Psoas muscle (tissue), 8 donors: ENCODE data around the gene MRC2. TPM values are rescaled to one million over a fixed set of nuclear protein-coding genes. Genes with fewer than 3 reads are reported as not detected.

Experiments used
- ATAC-seq, 4 donors: fragments of 200-7000 bp; cut with Tn5 transposase; one replicate each; pipeline ENCODE4 v1.9.1; 2020; ENCODE audit warnings: moderate library complexity in 3 of 4, mild to moderate bottlenecking in 2 of 4
- DNase-seq, 2 donors: peaks; one replicate each; pipeline ENCODE4 v3.0.0-alpha.2; 2020
- H3K27ac ChIP-seq: fragments of 200-600 bp; one replicate; pipeline ENCODE4 v1.8.0; 2022
- H3K27me3 ChIP-seq, 3 donors: fragments of 200-600 bp in 1 of 3; one replicate each; pipeline versions ENCODE4 v1.6.1 to v1.8.0; 2013 to 2022; ENCODE audit warnings: low read length in 2 of 3, mild to moderate bottlenecking in 2 of 3, moderate library complexity in 1 of 3; ENCODE audit not compliant: insufficient read depth in 3 of 3
- H3K36me3 ChIP-seq, 2 donors: fragments of 200-600 bp in 1 of 2; one replicate each; pipeline versions ENCODE4 v1.6.1 to v1.8.0; 2013 to 2022; ENCODE audit warnings: low read depth in 1 of 2, mild to moderate bottlenecking in 1 of 2, moderate library complexity in 1 of 2; ENCODE audit not compliant: insufficient read depth in 1 of 2
- H3K4me1 ChIP-seq: fragments of 200-600 bp; one replicate; pipeline ENCODE4 v1.8.0; 2022
- H3K4me3 ChIP-seq: fragments of 200-600 bp; one replicate; pipeline ENCODE4 v1.8.0; 2022; ENCODE audit warnings: mild to moderate bottlenecking
- H3K9me3 ChIP-seq: fragments of 200-600 bp; one replicate; pipeline ENCODE4 v1.8.0; 2022
- WGBS, 3 donors: extraction: QIAGEN DNeasy Blood & Tissue Kit; methylation state at CpG; one replicate each; pipeline versions ENCODE4 v1.1.6 to v1.1.7; 2013; 5-methylcytosine and 5-hydroxymethylcytosine counted together
- intact Hi-C, 2 donors: fragments of 100-400 bp; cut with DNase I; formaldehyde crosslinking; loops; one replicate each; pipeline versions ENCODE4 v1.11.0 to v1.14.2; 2022
- polyA plus RNA-seq, 3 donors: library from polyadenylated mRNA; stranded (reverse); fragments of 200-250 nt; gene quantifications; one replicate each; pipeline ENCODE4 v1.2.3, GENCODE V29; 2013
- total RNA-seq, 4 donors: library from RNA; stranded (reverse); fragmentation: NEBNext Ultra II Directional in 2 of 4; extraction: Animal tissue kit (Norgen Biotek cat#: 25700) in 2 of 4; gene quantifications; one replicate each; pipeline versions ENCODE4 v1.2.1 to v1.2.4, GENCODE V29; 2021 to 2023
- TF ChIP-seq, protein P1 (sequence below): fragments of 200-600 bp; IDR thresholded peaks from one replicate; pipeline ENCODE4 v1.8.0; 2022; ENCODE audit warnings: antibody characterized with exemption
- donor health status: healthy with polysubstance abuse.
- donor health status: DM: no; HTN: no; CAD: no; lungs with moderate emphysema.
- donor health status: Bipolar disorder and iron deficiency.
- donor health status: healthy.
- donor health status: DM: yes; HTN: yes; CAD: no.
- donor health status: DM: no; HTN: no; CAD: no.
- donor health status: DM: no; HTN: no; CAD: no.
- donor health status: DM: yes; HTN: yes; CAD: no.

The MRC2 gene
- total and polyA plus RNA-seq, 7 donors = 3.5 to 17.5 (median 5.9) TPM

DNA sequence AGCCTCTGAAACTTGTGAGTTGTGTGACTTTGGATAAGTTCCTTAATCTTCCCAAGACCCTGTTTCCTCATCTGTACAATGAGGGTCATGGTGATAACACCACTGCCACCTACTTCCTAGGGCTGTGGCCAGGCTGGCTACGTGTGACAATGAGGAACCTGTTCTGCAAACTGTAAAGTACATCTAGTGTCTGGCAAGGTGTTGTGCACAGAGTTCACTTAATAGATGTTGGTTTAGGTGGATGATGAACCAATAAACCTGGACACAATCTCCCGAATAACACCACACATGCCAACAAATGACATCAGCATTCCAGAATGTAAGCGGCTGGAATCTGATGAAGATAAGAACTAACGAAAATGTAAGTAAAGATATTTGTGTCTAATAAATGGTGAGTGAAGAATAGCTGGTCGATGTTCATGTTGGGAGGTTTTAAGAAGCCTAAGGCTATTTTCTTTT, 98.3 kb downstream of the MRC2 start:
- ATAC-seq = no peak
- Histone ChIP-seq H3K4me1 (peaks cover 3% of the 10 kb centered on the region), H3K9me3 (no peaks in the 10 kb centered on the region), H3K27me3 (peaks cover 0 to 7% (median 3%) of the 10 kb centered on the region in 3 donors), H3K4me3 (no peak overlapping the region), H3K27ac (no peak overlapping the region), H3K36me3 (no peaks in the 10 kb centered on the region)
- 60 to 62% (median 62%) methylated on average over 5 of the region's 5 CpGs for WGBS, 3 donors
- TF ChIP-seq, protein P1, sequence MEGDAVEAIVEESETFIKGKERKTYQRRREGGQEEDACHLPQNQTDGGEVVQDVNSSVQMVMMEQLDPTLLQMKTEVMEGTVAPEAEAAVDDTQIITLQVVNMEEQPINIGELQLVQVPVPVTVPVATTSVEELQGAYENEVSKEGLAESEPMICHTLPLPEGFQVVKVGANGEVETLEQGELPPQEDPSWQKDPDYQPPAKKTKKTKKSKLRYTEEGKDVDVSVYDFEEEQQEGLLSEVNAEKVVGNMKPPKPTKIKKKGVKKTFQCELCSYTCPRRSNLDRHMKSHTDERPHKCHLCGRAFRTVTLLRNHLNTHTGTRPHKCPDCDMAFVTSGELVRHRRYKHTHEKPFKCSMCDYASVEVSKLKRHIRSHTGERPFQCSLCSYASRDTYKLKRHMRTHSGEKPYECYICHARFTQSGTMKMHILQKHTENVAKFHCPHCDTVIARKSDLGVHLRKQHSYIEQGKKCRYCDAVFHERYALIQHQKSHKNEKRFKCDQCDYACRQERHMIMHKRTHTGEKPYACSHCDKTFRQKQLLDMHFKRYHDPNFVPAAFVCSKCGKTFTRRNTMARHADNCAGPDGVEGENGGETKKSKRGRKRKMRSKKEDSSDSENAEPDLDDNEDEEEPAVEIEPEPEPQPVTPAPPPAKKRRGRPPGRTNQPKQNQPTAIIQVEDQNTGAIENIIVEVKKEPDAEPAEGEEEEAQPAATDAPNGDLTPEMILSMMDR = no peak
- DNase-seq = no peak
- intact Hi-C loops = no loop called here

DNA sequence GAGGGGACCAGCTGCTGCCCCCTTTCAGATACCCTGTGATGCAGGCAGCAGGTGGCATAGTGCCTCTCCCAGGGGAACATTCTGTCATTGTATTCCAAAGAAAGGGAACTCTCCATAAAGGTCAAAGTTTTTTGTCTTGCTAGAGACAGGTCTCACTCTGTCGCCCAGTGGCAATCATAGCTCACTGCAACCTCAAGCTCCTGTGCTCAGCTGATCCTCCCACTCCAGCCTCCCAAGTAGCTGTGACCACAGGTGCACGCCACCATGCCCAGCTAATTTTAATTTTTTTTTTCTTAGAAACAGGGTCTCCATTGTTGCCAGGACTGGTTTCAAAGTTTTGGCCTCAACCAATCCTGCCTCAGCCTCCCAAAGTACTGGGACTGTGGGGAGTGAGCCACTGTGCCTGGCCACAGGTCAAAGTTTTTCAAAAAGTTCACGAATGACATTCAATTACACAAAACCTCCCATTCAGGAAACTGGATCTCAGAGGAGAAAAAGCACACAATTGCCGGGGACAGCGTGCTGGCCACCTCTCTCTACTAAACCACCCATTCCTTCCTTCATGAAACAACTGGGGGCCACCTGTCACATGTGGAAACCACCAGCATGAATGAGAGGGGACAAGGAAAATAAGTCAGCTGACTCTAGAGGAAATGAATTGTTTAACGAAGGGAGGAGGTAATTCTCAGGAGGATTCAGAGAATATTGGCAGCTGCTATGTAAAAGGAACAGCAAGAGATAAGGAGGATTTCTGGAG, 100.6 kb downstream of the MRC2 start:
- Histone ChIP-seq H3K27ac (no peak overlapping the region), H3K4me3 (no peak overlapping the region), H3K27me3 (peaks cover 0 to 7% (median 3%) of the 10 kb centered on the region in 3 donors), H3K4me1 (peaks cover 3% of the 10 kb centered on the region), H3K36me3 (no peaks in the 10 kb centered on the region), H3K9me3 (no peaks in the 10 kb centered on the region)
- intact Hi-C loops = no loop called here
- no peak for DNase-seq
- ATAC-seq = no peak
- TF ChIP-seq, protein P1 = no peak
- WGBS, 3 donors = 57 to 62% (median 58%) methylated on average over 6 of the region's 6 CpGs

DNA sequence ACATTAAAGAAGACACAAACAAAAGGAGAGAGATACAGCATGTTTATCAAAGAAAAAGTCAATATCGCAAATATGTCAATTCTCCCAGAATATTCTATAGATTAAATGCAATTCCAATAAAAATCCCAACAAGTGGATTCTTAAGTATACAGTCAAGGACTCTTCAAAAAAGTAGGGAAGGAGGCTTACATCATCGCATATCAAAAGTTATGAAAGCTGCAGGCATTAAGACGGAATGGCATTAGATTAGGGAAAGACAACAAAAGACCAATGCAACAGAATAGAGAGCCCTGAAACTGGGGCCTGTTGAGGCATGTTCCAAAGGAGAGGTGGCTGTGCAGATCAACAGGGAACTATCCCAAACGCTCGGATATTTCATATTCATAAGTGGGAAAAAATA, 104.7 kb downstream of the MRC2 start:
- intact Hi-C loops = no loop called here
- H3K4me3 ChIP-seq = no peak overlapping the region
- H3K27me3 ChIP-seq = no peaks in the 10 kb centered on the region
- no peaks in the 10 kb centered on the region for H3K36me3 ChIP-seq
- H3K4me1 ChIP-seq = no peaks in the 10 kb centered on the region
- DNase-seq (no peak), ATAC-seq (no peak)
- 69 to 80% (median 80%) methylated on average over 5 of the region's 5 CpGs for WGBS, 3 donors
- TF ChIP-seq, protein P1 = no peak
- no peaks in the 10 kb centered on the region for H3K9me3 ChIP-seq
- H3K27ac ChIP-seq = no peak overlapping the region

DNA sequence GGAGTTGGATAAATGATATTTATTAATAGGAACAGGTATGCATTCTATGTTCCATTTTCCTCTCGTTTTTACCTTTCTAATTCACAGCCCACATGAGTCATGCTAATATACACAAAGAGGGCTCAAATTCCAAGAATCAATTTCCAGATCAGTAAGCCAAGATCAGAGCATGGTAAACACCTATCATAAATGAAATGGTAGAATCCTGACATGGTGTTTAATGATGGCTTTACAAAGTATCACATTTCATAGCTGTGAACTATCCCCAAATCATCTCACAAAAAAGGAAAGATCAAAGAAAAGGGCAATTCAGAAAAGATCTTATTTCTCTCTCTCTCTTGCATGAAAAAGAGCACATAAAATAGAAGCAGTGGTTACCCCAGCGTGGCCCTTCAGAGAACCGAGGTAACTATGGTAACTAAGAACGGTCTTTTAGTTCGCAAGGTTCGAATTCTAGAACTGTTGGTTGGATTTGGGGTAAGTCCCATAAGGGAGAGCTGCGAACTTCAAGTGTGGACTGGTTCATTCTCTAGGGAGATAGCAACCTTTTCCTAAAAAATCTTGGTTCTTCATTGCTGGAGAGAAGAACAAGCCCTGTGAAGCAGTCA, 107.7 kb downstream of the MRC2 start:
- Histone ChIP-seq H3K36me3 (no peaks in the 10 kb centered on the region), H3K27me3 (no peaks in the 10 kb centered on the region), H3K4me1 (no peaks in the 10 kb centered on the region), H3K27ac (no peak overlapping the region), H3K9me3 (no peaks in the 10 kb centered on the region), H3K4me3 (no peak overlapping the region)
- 62 to 71% (median 63%) methylated on average over 7 of the region's 7 CpGs for WGBS, 3 donors
- intact Hi-C loops = no loop called here
- ATAC-seq = no peak
- TF ChIP-seq, protein P1 = no peak
- no peak for DNase-seq
